GM18520 (cell line): ENCODE measurements around the gene WDR54.

ENCODE experiments used
- ATAC-seq: cut with Tn5 transposase; IDR thresholded peaks from one replicate; pipeline ENCODE4 v1.9.1; 2021; ENCODE audit not compliant: unreplicated experiment

WDR54 gene

GRCh38 chr2:74421221-74421870 lies at the start of gene WDR54, which contains the start of gene C2orf81:
WDR54 (plus strand) TSS chr2:74421730; CDS start chr2:74422154, 424 bp downstream.
C2orf81 (minus strand) TSS chr2:74421619; CDS start chr2:74421560, 59 bp downstream.
- peak; percentile 95 for ATAC-seq

GRCh38 chr2:74372674-74373073 lies 48.9 kb upstream of the WDR54 start:
- ATAC-seq = no peak

DNA sequence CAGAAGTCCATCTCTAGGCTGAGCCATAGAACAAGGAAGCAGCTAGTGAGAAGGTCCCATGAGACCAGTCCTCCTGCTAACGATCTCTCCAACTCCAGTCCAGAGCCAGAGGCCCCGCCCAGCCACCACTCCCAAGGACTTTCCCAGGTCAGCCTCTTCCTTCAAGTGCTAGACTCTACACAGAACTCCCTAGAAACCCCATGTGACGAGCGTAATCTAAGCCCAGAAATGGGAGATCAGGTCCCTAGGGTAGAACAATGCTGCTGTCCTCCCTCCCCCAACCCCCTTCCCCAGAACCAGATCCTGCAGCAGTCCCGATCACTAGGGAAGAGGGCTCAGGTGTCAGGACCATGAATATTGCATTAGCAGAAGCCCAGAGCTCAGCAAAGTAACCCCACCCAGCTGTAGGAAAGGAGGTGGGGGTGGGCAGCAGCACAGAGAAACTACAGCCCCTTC lies 48.3 kb upstream of the WDR54 start:
- no peak for ATAC-seq

DNA sequence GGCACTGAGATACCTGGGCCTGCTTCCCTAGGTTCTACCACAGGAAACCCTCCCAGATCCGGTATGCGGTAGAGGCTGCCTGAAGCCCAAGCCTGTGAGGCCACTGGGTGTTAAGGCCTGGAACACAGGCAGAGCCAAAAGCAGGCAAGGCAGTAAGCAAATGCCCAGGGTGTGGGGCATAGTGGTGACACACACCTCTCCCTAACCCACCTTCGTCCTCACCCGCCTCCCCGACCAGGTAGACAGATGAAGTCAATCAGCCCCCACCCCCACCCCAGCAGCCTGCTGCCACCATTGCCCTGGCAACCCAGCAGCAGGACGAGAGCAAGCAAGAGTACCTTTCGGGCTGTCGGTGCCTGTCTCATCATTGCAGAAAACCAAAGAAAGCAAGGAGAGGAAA lies 47.5 kb upstream of the WDR54 start:
- ATAC-seq = no peak

- no peak for ATAC-seq
Measured at GRCh38 chr2:74374509-74375205, 46.9 kb upstream of the WDR54 start.

- ATAC-seq = no peak
Measured at GRCh38 chr2:74375838-74376237, 45.7 kb upstream of the WDR54 start.

GRCh38 chr2:74378007-74378406 lies 43.5 kb upstream of the WDR54 start:
- ATAC-seq = no peak

DNA sequence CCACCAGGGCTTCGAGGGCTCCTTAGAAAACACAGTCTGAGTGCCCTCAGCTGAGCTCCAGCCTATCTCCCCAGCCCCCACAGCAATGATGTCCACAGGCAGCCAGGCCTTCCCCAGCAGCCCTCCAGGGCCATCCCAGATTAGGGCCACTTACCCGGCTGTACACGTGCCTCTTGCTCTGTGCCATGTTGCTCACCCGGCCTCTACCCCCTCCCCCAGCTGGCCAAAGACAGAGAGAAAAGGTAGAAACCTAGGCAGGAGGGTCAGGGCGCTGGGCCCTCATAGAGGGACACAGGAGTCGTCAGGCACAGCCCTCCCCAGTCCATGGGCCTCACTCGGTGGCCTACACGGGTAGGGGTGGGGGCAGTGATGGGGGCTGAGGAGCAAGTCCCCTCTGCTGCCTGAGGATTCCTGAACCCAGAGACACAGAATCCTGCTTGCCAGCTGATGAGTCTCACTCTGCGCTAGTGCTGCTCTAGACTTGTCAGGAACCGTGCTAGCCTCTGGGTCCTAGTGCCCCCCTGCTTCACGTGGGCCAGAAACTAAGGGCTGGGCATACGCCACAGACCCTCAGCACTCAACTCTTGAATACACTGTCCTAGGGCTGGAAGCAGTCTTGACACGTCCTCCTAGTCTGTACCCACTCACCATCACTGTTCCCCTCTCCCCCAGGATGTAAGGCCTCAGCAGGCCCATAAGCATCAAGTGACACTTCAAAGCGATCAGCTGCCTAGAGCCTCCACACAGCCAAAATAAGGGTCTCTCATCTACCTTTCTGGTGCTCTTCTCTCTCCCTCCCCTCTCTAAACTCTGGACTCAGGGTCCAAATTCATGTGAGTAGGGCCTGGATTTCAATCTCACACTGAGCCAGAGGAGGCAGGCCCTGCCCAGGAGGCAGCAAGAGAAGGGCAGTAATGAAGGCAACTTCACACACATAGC lies 41.4 kb upstream of the WDR54 start, which contains the start of gene DCTN1:
TSS of gene DCTN1 (minus strand) at position 461 of the 939 bp plus-strand sequence. CDS start at position 187, 274 bp downstream.
- ATAC-seq = no peak

DNA sequence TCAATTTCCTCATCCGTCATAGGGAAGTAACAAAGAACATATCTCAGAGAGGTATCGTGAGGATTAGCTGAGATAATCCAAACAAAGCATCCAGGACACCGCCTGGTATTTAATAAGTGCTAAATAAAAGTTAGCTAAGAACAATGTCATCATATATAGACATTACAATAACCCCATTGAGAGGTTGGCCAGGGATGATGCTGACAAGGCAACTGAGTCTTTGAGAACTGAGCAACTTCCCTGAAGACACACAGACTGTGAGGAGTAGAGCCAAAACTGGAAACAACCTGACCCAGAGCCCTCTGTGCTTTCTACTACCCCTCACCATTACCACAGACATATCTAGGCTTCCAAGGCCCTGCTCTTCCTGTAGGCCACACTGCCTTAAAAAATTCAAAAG lies 39.8 kb upstream of the WDR54 start:
- ATAC-seq = no peak

- ATAC-seq = no peak
Measured at GRCh38 chr2:74383254-74383653, 38.3 kb upstream of the WDR54 start.

- no peak for ATAC-seq
Measured at GRCh38 chr2:74384051-74384450, 37.5 kb upstream of the WDR54 start.

GRCh38 chr2:74385396-74385795 lies 36.1 kb upstream of the WDR54 start:
- no peak for ATAC-seq

DNA sequence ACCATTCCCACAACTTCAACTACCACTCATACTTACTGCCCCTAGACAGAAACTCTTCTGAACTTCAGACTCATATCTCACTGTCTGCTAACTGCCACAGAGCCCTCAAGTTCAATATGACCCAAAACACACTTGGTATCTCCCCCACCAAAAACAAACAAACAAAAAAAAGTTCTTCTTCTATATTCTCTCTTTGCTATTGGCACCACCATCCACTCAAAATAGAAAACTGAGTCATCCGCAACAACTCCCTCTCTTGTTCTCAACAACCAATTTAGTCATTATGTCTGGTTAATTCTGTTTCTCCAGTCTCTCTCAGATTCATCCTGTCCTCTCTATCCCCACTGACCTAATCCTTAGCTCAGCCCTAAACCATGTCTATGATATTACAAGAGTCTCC lies 34.2 kb upstream of the WDR54 start:
- ATAC-seq = no peak

DNA sequence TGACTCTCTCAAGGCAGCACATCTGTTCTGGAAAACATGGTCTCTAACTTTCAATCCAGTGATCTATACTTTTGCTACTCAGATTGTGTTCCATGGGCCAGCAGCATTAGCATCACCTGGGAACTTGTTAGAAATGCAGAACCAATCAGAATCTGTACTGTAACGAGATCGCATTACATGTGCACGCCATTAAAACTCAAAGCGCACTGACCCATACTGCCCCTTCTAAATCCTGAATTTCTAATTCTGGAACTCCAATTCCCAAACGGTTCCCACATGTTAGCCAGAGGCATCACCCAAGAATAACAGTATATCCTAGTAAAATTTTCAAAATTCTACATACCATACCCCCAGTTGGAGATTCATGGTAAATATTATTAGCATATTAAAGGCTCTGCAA lies 30.9 kb upstream of the WDR54 start:
- no peak for ATAC-seq

DNA sequence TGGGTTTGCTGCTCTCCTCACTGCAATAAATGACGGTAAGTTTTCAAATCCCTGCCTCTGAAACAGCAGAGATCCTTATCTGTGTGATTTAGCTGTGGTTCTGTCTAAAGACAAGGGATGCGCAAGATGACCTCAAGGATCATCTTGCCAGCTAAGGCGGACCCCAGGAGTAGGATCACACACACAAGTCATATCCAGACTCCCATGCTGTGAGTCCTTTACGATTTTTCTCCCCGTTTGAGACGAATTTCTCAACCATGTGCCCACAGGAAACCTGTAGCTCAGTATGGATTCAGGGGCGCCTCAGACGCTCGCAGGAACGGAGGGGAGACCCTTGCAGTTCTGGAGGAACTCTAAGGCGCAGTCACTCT lies 30.3 kb upstream of the WDR54 start:
- ATAC-seq = no peak

DNA sequence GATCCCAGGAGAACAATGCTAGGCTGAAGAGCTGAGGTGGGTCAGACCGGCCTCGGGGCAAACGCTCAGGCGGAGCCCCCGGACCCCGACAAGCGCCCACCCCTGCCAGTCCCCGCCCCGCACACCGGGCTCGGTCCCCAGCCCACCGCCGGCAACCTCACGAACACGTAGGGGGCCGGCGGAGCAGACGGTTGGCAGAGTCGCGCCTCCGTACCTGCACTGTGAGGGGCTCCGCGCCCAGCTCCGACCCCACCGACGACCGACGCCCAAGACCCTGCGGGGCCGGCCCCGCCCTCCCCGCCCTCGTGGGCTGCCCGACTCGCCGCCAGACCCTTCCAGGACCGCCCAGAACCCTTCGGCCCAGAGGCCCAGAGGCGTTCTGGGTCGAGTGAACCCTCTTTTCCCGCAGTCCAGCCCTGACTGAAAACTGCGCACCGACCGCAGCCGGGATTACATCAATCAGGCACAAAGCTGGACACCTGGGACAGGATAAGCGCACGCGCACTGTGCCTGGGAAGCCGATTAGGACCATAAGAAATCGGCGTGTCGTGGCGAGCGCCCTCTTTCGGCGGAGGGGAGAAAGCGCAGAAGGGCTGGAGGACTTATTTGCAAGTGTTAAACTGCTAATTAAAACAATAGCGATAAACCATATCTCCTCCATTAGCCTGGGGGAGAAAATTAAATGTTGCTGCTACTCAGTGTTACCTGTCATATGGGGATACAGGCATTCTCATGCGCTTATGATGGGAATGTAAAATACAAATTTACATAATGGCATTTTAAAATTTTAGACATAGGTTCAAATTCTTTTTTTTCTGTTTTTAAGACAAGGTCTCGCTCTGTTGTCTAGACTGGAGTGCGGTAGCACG lies 29.7 kb upstream of the WDR54 start:
- peak; percentile 70 for ATAC-seq

GRCh38 chr2:74392449-74392743 lies 29.1 kb upstream of the WDR54 start:
- no peak for ATAC-seq

GRCh38 chr2:74393525-74393924 lies 28.0 kb upstream of the WDR54 start:
- ATAC-seq = no peak

DNA sequence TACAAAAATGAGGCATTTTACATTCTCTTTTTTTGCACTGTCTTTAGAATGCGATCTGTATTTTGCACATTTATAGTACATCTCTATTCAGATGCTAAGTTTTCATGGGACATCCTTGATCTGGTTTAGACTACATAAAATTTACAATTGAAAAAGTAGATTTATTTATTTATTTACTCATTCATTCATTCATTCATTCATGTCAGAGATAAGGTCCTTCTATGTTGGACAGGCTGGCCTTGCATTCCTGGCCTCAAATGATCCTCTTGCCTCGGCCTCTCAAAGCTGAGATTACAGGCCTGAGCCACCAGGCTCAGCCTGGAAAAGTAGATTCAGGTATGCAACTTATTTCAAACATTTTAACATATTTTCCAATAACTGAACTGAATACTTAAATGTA lies 25.4 kb upstream of the WDR54 start:
- no peak for ATAC-seq

- no peak for ATAC-seq
Measured at GRCh38 chr2:74399785-74400184, 21.7 kb upstream of the WDR54 start.

DNA sequence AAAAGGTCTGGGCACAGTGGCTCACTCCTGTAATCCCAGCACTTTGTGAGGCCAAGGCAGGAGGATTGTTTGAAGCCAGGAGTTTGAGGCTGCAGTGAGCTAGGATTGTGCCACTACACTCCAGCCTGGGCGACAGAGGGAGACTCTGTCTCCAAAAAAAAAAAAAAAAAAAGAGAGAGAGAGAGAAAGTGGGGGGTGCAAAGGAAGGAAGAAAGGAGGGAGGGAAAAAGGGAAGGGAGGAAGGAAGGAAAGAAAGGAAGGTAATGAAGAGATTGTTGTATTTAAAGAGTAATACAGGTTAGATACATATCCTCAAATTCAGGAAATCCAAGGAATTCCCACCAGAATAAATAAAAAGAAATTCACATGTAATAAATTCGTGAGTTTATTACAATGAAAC lies 19.6 kb upstream of the WDR54 start:
- no peak for ATAC-seq
